Stimulated activated CD4-positive, alpha-beta T cell treated with anti-CD3 and anti-CD28 coated beads, Interleukin-2, amount 100 ng/mL, for 48 hours (primary cell): ENCODE results near the gene DHRS3.

Experiments
- DNase-seq, 2 donors: peaks; one replicate each; pipeline ENCODE4 v3.0.0-alpha.2; 2020

Gene DHRS3

DNA sequence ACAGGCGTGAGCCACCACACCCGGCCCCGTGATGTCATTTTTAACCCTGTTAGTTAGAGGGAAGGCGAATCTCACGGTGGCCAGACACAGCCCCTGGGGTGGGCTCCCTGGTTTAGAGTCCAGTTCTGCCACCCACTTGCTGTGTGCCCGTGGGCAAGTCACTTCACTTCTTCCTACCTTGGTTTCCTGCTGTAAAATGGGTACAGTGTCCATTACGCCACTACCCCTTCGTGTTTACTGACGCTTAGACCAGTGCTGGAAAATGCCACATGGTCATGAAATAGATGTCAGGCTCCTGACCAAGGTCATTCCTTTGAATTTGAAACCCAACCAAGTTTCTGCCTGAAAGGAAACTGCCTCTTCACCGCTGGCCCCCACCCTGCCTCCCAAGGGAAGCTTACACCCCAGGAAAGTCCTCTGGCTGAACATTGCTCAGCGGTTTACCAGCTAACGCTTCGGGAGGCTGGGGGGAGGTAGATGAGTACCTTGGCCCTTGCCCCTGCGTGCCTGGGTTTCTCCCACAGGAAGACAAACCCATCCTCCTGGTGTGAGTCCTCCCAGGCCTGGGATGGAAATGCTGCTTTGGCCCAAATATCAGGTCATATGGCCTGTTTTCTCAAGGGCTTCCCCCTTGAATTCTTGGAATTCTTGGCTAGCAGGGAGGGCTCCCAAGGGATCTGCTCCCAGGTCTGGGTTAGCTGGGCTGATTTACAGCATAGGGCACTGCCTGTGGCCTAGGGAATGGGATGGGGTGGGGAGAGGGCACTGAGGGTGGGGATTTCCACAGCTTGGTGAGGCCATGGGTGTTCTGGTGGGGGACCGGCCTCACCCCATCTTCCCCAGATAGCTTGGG, 18.3 kb upstream of the DHRS3 start:
- DNase-seq = no peak

- no peak for DNase-seq
These were observed 16.7 kb upstream of the DHRS3 start for GRCh38 chr1:12634696-12635202.

DNA sequence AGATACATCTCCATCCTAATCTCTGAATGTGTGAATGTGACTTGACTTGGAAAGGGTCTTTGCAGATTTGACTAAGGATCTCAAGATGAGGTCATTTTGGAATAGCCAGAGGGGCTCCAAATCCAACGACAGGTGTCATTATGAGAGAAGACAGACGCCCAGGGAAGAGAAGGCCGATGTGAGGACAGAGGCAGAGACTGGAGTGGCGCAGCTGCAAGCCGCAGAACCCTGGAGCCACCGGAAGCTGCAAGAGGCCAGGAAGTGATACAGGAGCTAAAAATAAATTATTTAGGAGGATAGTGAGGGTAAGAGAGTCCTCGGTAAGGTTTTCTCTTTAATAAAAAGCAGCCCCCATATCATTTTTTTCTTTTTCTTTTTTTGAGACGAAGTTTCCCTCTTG, 16.1 kb upstream of the DHRS3 start:
- no peak for DNase-seq

- no peak for DNase-seq
These were observed 13.6 kb upstream of the DHRS3 start for GRCh38 chr1:12631571-12631970.

DNA sequence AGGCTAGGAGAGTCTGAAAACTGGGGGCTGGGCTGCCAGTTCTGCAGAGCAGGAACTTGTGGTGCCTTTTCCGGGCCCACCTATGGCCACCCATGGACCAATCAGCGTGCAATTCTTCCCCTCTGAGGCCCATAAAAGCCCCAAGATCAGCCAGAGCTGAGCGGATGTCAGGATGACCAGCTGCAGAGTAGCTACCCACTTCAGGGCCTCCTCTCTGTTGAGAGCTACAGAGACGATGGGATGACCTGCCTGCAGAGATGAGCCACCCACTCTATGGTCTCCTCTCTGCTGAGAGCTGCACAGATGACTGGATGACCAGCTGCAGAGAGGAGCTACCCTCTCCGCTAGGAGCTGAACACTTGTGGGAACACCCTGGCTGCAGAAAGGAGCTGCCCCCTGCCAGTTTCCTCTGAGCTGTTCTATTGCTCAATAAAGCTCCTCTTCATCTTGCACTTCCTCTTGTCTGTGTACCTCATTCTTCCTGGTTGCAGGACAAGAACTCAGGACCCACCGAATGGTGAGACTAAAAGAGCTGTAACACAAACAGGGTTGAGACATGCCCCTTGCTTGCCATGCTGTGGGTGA, 13.0 kb upstream of the DHRS3 start:
- DNase-seq = no peak

GRCh38 chr1:12629985-12630760, 12.2 kb upstream of the DHRS3 start:
- DNase-seq = no peak

GRCh38 chr1:12629511-12629956, 11.5 kb upstream of the DHRS3 start:
- DNase-seq = no peak

- no peak for DNase-seq
These were observed 9.3 kb upstream of the DHRS3 start for GRCh38 chr1:12627296-12627695.

DNA sequence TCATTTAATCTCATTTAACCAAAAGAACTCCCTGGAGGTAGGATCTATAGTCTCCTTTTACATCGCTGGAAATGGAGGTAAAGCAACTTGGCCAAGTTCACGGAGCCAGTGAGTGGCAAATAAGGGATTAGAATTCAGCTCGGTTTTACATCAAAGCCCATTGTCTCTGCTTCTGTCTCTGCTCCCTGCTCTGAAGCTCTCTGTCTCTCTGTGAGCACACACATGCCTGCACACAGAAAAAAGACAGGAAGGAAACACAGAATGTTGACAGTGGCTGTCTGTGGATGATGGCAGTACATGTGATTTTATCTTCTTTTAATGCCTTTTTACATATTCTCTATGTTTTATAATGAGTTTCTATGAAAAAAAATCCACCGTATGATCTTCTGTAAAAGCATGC, 8.9 kb upstream of the DHRS3 start:
- DNase-seq = no peak

GRCh38 chr1:12625276-12625675, 7.3 kb upstream of the DHRS3 start:
- DNase-seq = no peak

DNA sequence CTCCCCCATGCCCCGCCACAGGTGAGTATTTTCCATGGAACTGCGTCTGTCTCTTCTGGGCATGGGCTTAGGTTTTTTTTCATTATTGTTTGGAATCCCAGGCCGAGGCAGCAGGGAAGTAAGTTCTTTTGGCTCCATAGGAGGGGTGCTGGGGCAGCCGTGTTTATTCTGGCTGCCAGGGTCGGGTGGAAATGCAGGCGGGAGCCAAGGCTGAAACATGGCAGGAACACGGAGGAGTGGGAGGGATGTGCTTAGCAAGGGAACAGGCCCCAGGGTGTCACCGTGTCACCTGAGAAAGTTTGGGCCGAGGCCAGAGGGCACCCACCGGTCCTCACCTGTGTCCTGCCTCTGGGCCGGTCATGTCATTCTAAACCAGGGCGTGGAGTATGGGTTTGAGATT, 4.5 kb upstream of the DHRS3 start:
- DNase-seq = no peak

DNA sequence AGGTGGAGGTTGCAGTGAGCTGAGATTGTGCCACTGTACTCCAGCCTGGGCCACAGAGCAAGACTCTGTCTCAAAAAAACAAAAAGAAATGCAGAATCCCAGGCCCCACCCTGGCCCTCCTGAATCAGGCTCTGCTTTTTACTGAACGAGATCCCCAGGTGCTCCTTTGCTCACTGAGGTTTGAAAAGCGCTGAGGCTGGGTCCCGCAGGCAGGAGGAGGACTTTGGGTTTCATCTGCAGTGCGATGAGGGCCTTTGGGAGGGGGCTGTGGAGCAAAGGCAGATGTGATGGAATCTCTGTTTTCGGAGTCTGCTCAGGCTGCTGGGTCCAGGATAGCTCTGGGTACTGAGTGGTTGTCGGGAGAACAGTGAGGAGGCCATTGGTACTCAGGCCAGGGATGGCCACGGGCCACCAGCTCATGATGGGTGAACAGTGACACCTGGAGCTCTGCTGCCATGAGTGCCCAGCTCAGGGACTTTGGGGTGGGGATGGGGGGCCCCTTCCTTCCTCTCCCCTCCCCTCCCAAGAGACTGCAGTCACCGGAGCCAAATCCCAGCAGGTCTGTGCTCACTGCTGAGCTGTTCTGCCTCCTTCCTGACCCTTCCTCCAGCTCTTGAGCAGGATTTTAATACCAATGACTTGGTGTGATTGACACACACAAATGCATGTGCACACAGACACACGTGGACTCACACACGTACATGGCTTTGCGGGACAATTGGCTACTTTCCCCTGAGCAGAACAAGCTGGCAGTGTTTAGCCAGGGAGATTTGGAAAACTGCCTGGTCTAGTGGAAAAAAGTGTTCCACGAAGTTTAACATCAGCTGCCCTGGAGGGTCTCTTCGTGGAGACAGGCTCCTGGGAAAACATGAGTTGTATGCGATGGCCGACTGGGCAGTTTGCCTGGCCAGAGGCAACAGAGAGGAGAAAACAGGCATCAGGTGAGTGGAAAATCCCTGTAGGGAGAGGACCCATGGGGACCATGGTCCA, 3.6 kb upstream of the DHRS3 start:
- no peak for DNase-seq

DNA sequence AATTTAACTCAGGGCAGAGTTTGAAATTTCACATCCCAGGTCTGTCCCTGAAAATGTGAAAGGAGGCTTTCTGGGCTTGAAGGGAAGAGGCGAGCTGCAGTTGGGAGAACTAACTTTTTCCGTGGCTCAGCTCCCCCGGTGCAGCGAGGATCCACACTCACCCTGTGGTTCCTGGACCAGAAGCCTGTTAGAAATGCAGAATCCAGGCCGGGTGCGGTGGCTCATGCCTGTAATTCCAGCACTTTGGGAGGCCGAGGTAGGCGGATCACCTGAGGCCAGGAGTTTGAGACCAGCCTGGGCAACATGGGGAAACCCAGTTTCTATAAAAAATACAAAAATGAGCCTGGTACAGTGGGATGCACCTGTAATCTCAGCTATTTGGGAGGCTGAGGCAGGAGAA, 2.9 kb upstream of the DHRS3 start:
- DNase-seq = no peak

GRCh38 chr1:12620488-12620865, 2.5 kb upstream of the DHRS3 start:
- peak; percentile 16 to 23 for DNase-seq

GRCh38 chr1:12619792-12620487, 1.9 kb upstream of the DHRS3 start:
- DNase-seq = peak; percentile 72 to 75

DNA sequence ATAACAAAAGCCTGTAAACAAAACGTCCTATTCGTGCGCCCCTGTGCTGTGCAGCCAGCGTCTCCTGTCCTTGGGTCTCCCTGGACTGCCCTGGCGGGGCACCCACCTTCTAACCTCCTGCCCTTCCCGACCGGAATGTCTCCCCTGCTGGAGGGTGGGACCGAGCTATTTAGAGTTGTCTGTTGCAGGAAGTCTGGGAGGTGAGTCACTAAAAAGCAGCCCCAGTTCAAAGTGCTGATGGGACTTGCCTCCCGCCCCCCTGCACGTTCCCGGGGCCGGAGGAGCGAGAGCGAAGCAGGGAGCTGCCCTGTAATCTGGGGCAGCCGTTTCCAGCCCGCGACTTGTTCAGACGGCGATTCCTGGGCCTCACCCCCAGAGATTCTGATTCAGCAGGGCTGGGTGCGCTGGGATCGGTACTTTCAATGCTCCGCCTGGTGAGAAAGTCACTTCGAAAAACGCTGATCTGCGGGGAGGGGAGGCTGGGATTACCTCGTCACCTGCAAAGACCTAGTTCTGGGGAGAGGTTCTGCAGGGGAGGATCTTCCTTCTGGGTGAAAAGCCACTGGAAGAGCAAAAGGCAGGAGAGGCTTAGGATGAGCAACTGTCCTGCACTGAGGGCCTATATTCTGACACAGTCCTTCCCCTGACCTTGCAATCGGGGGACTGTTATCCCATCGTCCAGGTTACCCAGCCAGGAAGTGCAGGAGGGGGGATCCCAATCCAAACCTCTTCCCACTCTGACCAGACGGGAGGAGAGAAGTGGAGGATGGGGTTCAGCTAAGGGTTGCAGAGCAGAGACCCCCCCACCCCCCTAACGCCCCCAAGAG, 1.2 kb upstream of the DHRS3 start:
- peak; percentile 65 to 67 for DNase-seq

DNA sequence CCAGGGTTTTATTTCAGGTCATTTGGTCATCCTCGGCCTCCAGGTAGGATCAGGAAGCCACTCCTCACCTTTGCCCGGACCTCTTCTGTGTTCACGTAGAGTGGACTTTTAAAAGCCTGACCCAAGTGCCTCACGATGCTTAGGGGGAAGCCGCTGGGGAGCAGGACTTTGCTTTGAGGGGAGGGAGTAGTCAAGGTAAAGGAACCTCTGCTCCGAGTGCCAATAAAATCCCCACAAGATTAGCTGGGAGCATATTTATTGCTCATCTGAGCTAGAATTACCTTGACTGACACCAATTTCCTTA, 603 bp upstream of the DHRS3 start:
- no peak for DNase-seq

- no peak for DNase-seq
These were observed 504 bp downstream of the DHRS3 start for GRCh38 chr1:12617511-12617900.

DNA sequence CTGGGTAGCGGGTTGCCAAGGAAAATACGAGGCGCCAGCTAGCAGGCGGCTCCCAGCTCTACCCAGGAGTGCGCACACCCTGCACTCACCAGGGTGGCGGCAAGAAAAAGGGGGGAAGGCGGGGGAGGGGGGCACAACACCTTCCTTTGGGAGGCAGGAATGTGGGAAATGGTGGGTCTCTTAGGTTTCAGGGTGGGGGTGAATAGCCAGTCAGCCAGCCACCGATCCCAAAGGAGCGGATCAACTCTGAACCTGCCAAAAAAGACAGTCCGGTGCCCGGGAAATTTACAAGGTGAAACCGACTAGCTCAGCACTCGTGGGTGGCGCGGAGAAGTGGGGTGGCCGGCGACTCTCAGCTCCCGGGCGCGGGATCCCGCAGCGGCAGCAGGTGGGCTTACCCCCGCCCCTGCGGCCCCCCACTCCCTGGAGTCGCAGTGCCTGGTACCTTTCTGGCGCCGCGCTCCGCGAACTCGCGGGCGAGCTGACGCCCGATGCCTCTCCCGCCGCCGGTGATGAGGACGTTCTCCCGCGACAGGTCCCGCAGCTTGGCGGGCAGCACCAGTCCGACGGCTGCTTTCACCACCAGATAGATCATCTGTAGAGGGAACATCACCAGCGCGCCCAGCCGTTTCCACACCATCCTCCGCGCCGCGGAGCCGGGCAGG, 1.2 kb downstream of the DHRS3 start:
- peak in 1 of 2 donors; percentile 16 for DNase-seq
